Activated naive CD8-positive, alpha-beta T cell treated with anti-CD3 and anti-CD28 coated beads, Interleukin-2, amount 10 ng/mL, durations not matched to agents 7 days and 5 days (primary cell): ENCODE measurements around the gene MAGI1. TPM values are rescaled to one million over a fixed set of nuclear protein-coding genes. Genes with fewer than 3 reads are reported as not detected.
"Not testable (repeated sequence)": the region's sequence is repeated elsewhere in the genome, so short reads cannot be mapped to it uniquely, and the experiment has no call there.

Experiments used
- ATAC-seq: fragments of 150-1000 bp; cut with Tn5 transposase; one replicate; pipeline ENCODE4 v1.10.0; 2021; ENCODE audit warnings: low read depth, moderate library complexity
- POLR2A ChIA-PET: fragments of 350-600 bp; sonication (Branson Sonifier 250); formaldehyde crosslinking; loops from one replicate; lab custom pipeline; 2021; ENCODE audit warnings: antibody characterized with exemption; lab: Charles Lee
- DNase-seq: peaks from one replicate; pipeline ENCODE4 v3.0.0; 2021
- H3K27ac Mint-ChIP-seq: one replicate; pipeline ENCODE4 v1.8.0; 2022; ENCODE audit warnings: mild to moderate bottlenecking, mixed read lengths
- H3K27me3 Mint-ChIP-seq: one replicate; pipeline ENCODE4 v1.8.0; 2022; ENCODE audit warnings: mild to moderate bottlenecking, moderate library complexity, mixed read lengths
- H3K36me3 Mint-ChIP-seq: one replicate; pipeline ENCODE4 v1.8.0; 2021; ENCODE audit warnings: mild to moderate bottlenecking, mixed read lengths
- H3K4me1 Mint-ChIP-seq: one replicate; pipeline ENCODE4 v1.8.0; 2021; ENCODE audit warnings: mixed read lengths
- H3K4me3 Mint-ChIP-seq: one replicate; pipeline ENCODE4 v1.8.0; 2022; ENCODE audit warnings: mild to moderate bottlenecking, moderate library complexity, mixed read lengths
- H3K9me3 Mint-ChIP-seq: one replicate; pipeline ENCODE4 v1.8.0; 2021; ENCODE audit warnings: mixed read lengths
- total RNA-seq, 2 experiments: library from RNA; stranded (reverse); gene quantifications; one replicate each; pipeline ENCODE4 v1.2.3, GENCODE V29; 2021

Gene MAGI1
- total RNA-seq, 2 experiments from 2014 or later = not detected

DNA sequence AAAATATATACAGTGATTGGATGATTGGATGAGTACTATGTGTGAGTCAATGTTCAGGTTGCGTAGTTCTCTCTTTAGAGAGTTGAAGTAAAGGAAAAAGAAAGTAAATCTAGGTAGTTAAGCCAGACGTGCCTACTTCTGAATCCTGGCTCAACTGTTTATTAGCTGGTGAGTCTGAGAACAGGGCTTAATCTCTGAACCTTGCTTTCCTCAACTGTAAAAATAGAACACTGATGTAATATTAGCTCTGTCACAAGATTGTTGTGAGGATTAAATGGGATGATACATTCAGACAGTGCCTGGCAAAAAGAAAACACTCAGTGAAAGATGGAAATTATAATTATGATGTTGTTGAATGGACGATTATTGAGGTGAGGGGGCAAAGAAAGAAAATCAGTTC is 413.4 kb downstream of the MAGI1 start:
- POLR2A ChIA-PET = no interaction called here
- no peaks in the 10 kb centered on the region for H3K36me3 Mint-ChIP-seq
- DNase-seq (no peak), ATAC-seq (no peak)
- no peak overlapping the region for H3K4me3 Mint-ChIP-seq
- no peaks in the 10 kb centered on the region for H3K4me1 Mint-ChIP-seq
- no peaks in the 10 kb centered on the region for H3K9me3 Mint-ChIP-seq
- H3K27ac Mint-ChIP-seq = no peak overlapping the region
- no peaks in the 10 kb centered on the region for H3K27me3 Mint-ChIP-seq

DNA sequence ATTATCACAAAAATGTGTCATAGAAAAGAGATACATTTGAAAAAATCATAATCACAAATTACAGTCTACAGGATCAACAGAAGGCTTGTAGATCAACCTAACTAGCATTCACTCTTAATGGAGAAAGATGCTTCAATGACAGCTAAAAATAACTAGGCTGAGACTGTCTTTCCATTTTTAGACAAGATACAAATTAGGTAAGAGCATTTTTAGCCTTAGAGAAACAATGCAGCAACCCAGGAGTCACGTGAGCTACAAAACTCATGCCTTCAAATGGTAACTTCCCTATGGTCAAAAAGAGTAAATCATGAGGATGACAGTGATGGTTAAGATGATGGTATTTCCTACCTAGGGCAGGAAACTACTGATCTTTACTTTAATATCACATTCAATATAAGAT is 415.4 kb downstream of the MAGI1 start:
- Mint-ChIP-seq H3K36me3 (no peaks in the 10 kb centered on the region), H3K4me1 (no peaks in the 10 kb centered on the region), H3K4me3 (no peak overlapping the region), H3K27ac (no peak overlapping the region), H3K27me3 (no peaks in the 10 kb centered on the region), H3K9me3 (no peaks in the 10 kb centered on the region)
- ATAC-seq (no peak), DNase-seq (no peak)
- POLR2A ChIA-PET = no interaction called here

DNA sequence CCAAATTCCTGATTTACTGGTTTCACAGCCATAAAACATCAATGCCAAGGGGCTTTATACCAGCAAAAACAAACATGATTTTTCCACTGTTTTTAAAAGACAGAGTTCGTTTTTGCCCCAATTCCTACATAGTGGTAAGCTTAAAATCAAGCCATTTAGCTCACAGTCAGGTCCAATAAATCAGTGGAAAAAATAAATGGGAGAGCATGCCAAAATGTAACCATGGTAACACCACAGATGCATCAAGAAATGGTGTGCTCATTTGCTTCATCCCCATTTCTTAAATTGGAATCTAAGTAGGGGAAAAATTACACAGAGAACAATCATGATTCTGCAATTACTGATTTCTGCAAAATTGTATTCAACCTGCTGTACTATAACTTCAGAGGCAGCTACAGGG is 418.8 kb downstream of the MAGI1 start:
- Mint-ChIP-seq H3K27ac (no peak overlapping the region), H3K4me1 (no peaks in the 10 kb centered on the region), H3K27me3 (no peaks in the 10 kb centered on the region), H3K4me3 (no peak overlapping the region), H3K36me3 (no peaks in the 10 kb centered on the region), H3K9me3 (no peaks in the 10 kb centered on the region)
- DNase-seq (no peak), ATAC-seq (no peak)
- POLR2A ChIA-PET = no interaction called here

DNA sequence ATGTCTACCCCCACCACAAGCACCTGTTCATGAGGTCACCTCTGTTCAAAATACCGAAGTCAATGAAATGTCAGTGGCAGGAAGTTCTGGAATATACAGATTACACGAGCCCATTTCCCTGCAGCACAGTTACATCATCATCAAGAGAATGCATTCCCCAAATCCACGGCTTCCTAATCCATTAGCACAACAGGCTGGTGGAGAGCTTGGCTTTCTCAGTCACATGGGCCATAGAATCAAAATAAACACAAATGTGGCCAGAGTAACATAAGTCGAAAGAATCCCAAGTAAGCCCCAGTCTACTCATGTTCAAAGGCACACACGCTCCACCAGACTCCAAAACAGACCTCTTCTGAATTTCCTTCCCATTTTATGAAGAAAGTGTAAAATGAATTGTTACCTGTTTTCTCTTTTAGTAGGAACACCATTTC is 419.3 kb downstream of the MAGI1 start:
- Mint-ChIP-seq H3K27me3 (no peaks in the 10 kb centered on the region), H3K4me1 (no peaks in the 10 kb centered on the region), H3K36me3 (no peaks in the 10 kb centered on the region), H3K9me3 (no peaks in the 10 kb centered on the region), H3K27ac (no peak overlapping the region), H3K4me3 (no peak overlapping the region)
- no peak for ATAC-seq
- POLR2A ChIA-PET = no interaction called here
- DNase-seq = no peak

DNA sequence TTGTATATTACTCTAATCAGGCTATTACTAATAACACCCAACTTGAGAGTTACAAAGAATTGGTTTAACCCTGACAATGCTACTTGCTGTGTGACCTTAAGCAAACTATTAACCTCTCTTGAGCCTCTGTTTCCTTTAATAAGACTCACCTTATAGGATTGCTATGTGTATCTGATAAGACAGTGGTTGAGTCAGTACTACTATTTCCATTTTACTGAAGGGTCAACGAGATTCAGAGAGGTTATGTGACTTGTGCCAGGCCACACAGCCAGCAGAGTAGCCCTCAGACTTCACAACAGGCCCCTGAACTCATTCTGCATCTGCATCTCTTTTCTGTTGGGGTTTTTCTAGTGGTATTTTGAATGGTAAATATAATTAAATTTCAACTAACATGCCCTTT is 420.1 kb downstream of the MAGI1 start:
- POLR2A ChIA-PET = no interaction called here
- no peak overlapping the region for H3K4me3 Mint-ChIP-seq
- H3K27ac Mint-ChIP-seq = no peak overlapping the region
- ATAC-seq (no peak), DNase-seq (no peak)
- no peaks in the 10 kb centered on the region for H3K27me3 Mint-ChIP-seq
- no peaks in the 10 kb centered on the region for H3K9me3 Mint-ChIP-seq
- H3K36me3 Mint-ChIP-seq = no peaks in the 10 kb centered on the region
- no peaks in the 10 kb centered on the region for H3K4me1 Mint-ChIP-seq

DNA sequence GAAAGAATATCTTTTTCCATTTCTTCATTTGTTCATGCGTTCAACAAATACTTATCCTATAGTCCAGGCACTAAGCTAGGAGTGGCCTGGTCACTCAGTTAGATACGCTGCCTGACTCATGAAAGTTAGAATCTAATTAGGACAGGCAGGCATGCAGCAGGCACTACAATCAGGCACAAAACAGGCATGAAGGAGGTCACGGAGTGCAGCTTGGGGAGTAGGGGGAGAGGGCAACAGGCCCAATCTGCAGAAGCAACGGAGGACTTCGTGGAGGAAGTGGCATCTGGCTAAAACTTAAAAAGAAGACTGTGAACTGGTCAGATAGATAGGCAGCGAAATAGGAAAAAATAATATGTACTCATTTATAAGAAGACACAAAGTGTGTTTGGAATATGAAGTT is 420.9 kb downstream of the MAGI1 start:
- no peaks in the 10 kb centered on the region for H3K27me3 Mint-ChIP-seq
- ATAC-seq (no peak), DNase-seq (no peak)
- no peaks in the 10 kb centered on the region for H3K36me3 Mint-ChIP-seq
- no peak overlapping the region for H3K27ac Mint-ChIP-seq
- POLR2A ChIA-PET = no interaction called here
- no peaks in the 10 kb centered on the region for H3K4me1 Mint-ChIP-seq
- no peak overlapping the region for H3K4me3 Mint-ChIP-seq
- H3K9me3 Mint-ChIP-seq = no peaks in the 10 kb centered on the region

DNA sequence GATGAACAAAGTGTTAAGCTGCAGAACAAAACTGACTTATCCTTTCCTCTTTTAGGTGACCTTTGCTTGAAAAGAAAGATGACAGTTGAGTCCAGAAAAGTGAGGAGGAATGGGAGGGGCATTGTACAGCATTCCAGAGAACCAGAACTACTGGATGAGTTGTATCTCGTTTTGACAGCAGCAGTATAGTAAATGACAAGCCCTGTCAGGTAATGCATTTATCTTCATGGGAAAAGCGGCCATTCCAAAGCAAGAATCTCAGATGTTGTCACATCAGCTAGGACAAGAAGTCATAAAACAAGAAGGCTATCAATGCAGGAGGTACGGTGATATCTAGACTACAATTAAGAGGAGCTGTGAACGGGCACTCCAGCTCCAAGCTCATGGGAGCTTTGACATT is 421.5 kb downstream of the MAGI1 start:
- Mint-ChIP-seq H3K27me3 (no peaks in the 10 kb centered on the region), H3K36me3 (no peaks in the 10 kb centered on the region), H3K4me1 (no peaks in the 10 kb centered on the region), H3K9me3 (no peaks in the 10 kb centered on the region), H3K27ac (no peak overlapping the region), H3K4me3 (no peak overlapping the region)
- POLR2A ChIA-PET = no interaction called here
- no peak for DNase-seq
- no peak for ATAC-seq

DNA sequence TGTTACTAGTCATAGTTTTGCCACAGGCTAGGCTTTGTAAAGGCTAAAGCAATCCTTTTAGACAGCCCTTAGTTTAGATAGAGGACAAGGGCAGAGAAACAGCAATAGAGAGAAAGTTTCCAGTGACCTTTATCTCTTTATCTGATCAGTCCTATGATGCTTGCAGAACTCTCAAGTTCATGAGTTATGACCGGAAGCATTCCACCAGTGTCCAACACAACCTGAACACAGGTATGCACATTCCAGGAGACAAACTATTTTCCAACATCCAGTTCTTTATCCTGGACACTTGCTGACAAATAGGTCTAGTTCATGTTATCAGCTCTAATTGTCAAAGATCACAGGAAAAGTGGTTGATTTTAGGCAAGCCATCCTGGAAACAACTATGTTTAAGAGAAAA is 422.2 kb downstream of the MAGI1 start:
- POLR2A ChIA-PET = no interaction called here
- ATAC-seq = no peak
- no peak overlapping the region for H3K27ac Mint-ChIP-seq

DNA sequence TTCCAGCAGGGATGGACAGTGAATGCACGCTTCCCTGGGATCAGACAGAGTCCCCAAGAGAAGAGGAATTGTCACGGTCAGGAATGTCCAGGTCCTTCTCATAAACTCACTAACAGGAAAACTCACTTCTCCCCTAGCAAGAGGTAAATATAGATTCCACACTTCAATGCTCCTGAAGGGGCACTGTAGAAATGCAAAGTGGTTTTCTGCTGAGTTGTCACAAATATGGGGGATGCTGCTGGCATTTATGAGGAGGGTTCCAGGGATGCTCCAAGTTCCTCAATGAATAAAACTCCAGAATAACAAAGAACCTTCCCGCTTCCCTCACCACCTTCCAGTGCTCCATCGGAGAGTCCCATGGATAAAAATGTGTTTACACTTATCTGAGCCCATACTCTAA is 423.4 kb downstream of the MAGI1 start:
- POLR2A ChIA-PET = no interaction called here
- no peaks in the 10 kb centered on the region for H3K4me1 Mint-ChIP-seq
- H3K36me3 Mint-ChIP-seq = no peaks in the 10 kb centered on the region
- H3K27me3 Mint-ChIP-seq = no peaks in the 10 kb centered on the region
- DNase-seq (no peak), ATAC-seq (no peak)
- no peaks in the 10 kb centered on the region for H3K9me3 Mint-ChIP-seq
- H3K4me3 Mint-ChIP-seq = no peak overlapping the region
- no peak overlapping the region for H3K27ac Mint-ChIP-seq

More for the DNA sequence above, 422.2 kb downstream of the MAGI1 start:
- Mint-ChIP-seq H3K4me3 (no peak overlapping the region), H3K4me1 (no peaks in the 10 kb centered on the region), H3K9me3 (no peaks in the 10 kb centered on the region), H3K36me3 (no peaks in the 10 kb centered on the region), H3K27me3 (no peaks in the 10 kb centered on the region)
- no peak for DNase-seq

DNA sequence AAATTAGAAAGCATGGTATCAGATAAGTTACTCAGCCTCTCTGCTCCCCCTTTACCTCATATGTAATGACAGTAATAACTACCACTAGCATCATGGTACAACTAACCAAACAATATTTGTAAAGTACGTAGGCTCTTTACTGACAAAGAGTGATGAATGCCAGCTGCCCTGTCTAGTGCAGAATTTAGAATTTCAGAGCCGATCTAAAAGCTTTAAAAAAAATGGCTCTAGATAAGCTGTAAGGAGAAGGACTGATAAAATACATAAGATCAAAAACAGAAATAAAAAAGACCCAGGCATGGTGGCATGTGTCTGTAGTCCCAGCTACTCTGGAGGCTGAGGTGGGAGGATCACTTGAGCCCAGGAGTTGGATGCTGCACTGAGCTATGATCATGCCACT is 424.1 kb downstream of the MAGI1 start:
- H3K4me3 Mint-ChIP-seq = no peak overlapping the region
- H3K9me3 Mint-ChIP-seq = no peaks in the 10 kb centered on the region
- H3K27me3 Mint-ChIP-seq = no peaks in the 10 kb centered on the region
- no peaks in the 10 kb centered on the region for H3K36me3 Mint-ChIP-seq
- H3K27ac Mint-ChIP-seq = no peak overlapping the region
- ATAC-seq (no peak), DNase-seq (no peak)
- POLR2A ChIA-PET = no interaction called here
- H3K4me1 Mint-ChIP-seq = no peaks in the 10 kb centered on the region

DNA sequence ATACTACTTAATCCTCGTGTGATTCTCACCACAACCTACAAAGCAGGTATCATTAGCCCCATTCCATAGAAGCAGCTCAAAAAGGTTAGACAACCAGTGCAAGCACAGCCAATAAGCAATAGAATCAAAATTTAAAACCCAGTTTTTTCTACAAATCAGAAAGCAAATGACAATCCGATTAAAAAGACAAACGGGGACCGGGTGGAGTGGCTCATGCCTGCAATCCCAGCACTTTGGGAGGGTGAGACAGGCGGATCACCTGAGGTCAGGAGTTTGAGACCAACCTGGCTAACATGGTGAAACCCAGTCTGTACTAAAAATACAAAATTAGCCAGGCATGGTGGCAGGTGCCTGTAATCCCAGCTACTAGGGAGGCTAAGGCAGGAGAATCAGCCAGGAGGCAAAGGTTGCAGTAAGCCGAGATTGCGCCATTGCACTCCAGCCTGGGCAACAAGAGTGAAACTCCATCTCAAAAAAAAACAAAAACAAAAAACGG is 430.7 kb downstream of the MAGI1 start:
- not testable (repeated sequence) for ATAC-seq, H3K36me3 Mint-ChIP-seq

DNA sequence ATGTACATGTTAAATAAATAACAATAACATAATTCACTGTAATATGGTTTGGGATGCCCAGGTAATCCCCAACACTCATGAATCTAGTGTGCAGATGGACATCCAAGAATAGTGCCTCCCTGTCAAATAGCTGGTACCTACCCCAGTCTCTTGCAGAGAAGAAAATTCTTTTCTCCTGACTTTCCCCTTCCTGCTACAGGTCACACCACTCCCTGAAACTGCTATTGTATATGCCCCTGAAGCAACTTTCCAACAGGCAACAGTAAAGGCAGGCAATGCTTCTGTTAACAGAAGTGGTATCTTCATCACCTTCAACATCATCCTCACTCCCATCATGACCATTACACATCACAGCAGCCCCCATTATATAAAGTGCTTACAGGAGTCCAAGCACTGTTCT is 431.6 kb downstream of the MAGI1 start:
- H3K27ac Mint-ChIP-seq = no peak overlapping the region
- ATAC-seq (no peak), DNase-seq (no peak)
- no peak overlapping the region for H3K4me3 Mint-ChIP-seq
- no peaks in the 10 kb centered on the region for H3K9me3 Mint-ChIP-seq
- H3K4me1 Mint-ChIP-seq = no peaks in the 10 kb centered on the region
- no peaks in the 10 kb centered on the region for H3K27me3 Mint-ChIP-seq
- no peaks in the 10 kb centered on the region for H3K36me3 Mint-ChIP-seq
- POLR2A ChIA-PET = no interaction called here

More for the DNA sequence above, 430.7 kb downstream of the MAGI1 start:
- POLR2A ChIA-PET, DNase-seq, H3K4me3 Mint-ChIP-seq, H3K4me1 Mint-ChIP-seq, H3K9me3 Mint-ChIP-seq, H3K27ac Mint-ChIP-seq, H3K27me3 Mint-ChIP-seq: not testable (repeated sequence)

DNA sequence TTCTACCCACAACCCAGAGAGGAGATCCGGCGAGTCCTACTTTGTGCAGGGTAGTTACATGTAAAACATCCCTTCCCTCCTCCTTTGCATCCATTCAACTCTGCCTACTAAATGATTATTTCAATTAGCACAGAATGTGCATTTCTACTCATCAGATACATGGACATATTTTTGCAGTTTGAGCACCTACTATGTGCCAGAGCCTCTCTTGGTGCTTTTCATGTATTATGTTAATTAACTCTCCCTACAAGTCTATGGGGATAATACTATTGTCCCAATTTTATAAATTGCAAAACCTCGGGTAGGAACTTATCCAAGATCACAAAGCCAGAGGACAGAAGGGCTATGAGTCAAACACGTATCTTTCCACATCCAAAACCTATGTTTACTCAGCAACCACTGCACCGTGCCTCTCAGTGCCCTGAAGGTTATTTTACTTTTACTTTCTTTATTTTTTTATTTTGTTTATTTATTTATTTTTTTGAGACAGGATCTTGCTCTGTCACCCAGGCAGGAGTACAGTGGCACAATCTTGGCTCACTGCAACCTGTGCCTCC is 432.8 kb downstream of the MAGI1 start:
- POLR2A ChIA-PET = no interaction called here
- DNase-seq (no peak), ATAC-seq (no peak)
- Mint-ChIP-seq H3K4me1 (no peaks in the 10 kb centered on the region), H3K9me3 (no peaks in the 10 kb centered on the region), H3K36me3 (no peaks in the 10 kb centered on the region), H3K4me3 (no peak overlapping the region), H3K27me3 (no peaks in the 10 kb centered on the region), H3K27ac (no peak overlapping the region)

DNA sequence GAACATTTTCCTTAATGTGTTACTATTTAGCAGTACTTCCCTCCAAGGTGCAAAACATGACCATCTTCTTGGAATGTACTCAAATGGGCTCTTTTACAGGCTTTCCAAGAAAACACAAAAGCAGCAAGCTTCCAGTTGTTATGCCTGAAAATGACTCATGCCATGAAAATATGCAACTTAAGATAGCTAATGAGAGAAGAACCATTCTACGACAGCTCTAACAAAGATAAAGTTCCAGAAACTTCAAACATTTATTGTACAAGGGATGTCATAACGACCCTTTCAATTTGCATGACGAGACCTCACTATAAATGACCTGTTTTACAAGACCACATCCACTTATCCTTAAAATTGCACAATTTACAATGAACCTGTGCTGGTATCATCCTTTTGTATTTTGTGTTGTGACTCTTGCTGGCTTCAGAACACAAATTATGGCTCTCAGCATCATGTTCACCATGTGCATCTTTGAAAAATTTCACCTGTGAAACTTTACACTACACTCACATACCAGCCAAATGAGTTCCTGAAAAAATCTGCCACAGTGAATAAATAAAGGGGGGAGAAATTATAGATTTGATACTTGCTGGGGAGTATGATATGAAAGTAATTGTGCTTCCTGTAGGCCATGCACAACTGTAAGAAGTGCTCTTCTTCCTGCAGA is 433.7 kb downstream of the MAGI1 start:
- no peaks in the 10 kb centered on the region for H3K27me3 Mint-ChIP-seq
- H3K36me3 Mint-ChIP-seq = no peaks in the 10 kb centered on the region
- POLR2A ChIA-PET = no interaction called here
- no peak overlapping the region for H3K4me3 Mint-ChIP-seq
- no peaks in the 10 kb centered on the region for H3K9me3 Mint-ChIP-seq
- ATAC-seq (no peak), DNase-seq (no peak)
- H3K4me1 Mint-ChIP-seq = no peaks in the 10 kb centered on the region
- H3K27ac Mint-ChIP-seq = no peak overlapping the region
